Liver (tissue), 9 donors: Measurements from ENCODE around the gene OR2T1. TPM values are rescaled to one million over a fixed set of nuclear protein-coding genes. Genes with fewer than 3 reads are reported as not detected.

Experiments used
- DNase-seq: peaks from one replicate; pipeline ENCODE4 v3.0.0-alpha.2; 2017; ENCODE audit warnings: low spot score
- H3K27ac ChIP-seq, 2 donors: one replicate each; pipeline ENCODE4 v1.7.0; 2013; ENCODE audit warnings: inconsistent platforms in 2 of 2, low read length in 2 of 2, control low read depth in 1 of 2, low read depth in 1 of 2, mild to moderate bottlenecking in 1 of 2
- H3K27me3 ChIP-seq, 4 donors: one replicate each; pipeline versions ENCODE4 v1.6.1 to v1.7.0; 2013; ENCODE audit warnings: low read length in 3 of 4, inconsistent platforms in 1 of 4, mild to moderate bottlenecking in 1 of 4, moderate library complexity in 1 of 4; ENCODE audit not compliant: control insufficient read depth in 4 of 4, insufficient read depth in 4 of 4
- H3K36me3 ChIP-seq, 4 donors: one replicate each; pipeline versions ENCODE4 v1.6.1 to v1.7.0; 2013; ENCODE audit warnings: low read length in 3 of 4, mild to moderate bottlenecking in 3 of 4, low read depth in 1 of 4, moderate library complexity in 1 of 4; ENCODE audit not compliant: control insufficient read depth in 4 of 4, insufficient read depth in 3 of 4
- H3K4me1 ChIP-seq, 4 donors: one replicate each; pipeline versions ENCODE4 v1.6.1 to v1.7.0; 2013; ENCODE audit warnings: low read length in 3 of 4, mild to moderate bottlenecking in 3 of 4, moderate library complexity in 1 of 4; ENCODE audit not compliant: control insufficient read depth in 4 of 4, insufficient read depth in 4 of 4
- H3K4me3 ChIP-seq, 3 donors: one replicate each; pipeline versions ENCODE4 v1.6.1 to v1.7.0; 2013; ENCODE audit warnings: low read length in 3 of 3, control low read depth in 1 of 3, low read depth in 1 of 3, mild to moderate bottlenecking in 1 of 3
- H3K9ac ChIP-seq, 2 donors: one replicate each; pipeline ENCODE4 v1.7.0; 2013; ENCODE audit warnings: low read length in 2 of 2, mild to moderate bottlenecking in 2 of 2, moderate library complexity in 2 of 2, control low read depth in 1 of 2, low read depth in 1 of 2
- H3K9me3 ChIP-seq, 4 donors: one replicate each; pipeline versions ENCODE4 v1.6.1 to v1.7.0; 2013; ENCODE audit warnings: low read length in 3 of 4; ENCODE audit not compliant: control insufficient read depth in 4 of 4
- ATF3 ChIP-seq: IDR thresholded peaks from 2 replicates; pipeline ENCODE4 v1.6.1; 2016; ENCODE audit warnings: antibody characterized with exemption
- CTCF ChIP-seq: fragments of 150-350 bp; IDR thresholded peaks from 2 replicates; pipeline ENCODE4 v1.5.1; 2017; ENCODE audit warnings: improper control_type of control experiment, low read depth, low read length; ENCODE audit not compliant: missing input control
- EGR1 ChIP-seq, 2 donors: IDR thresholded peaks; 2 replicates each; pipeline ENCODE4 v1.6.1; 2016 to 2018; ENCODE audit warnings: antibody characterized with exemption in 2 of 2, low read depth in 2 of 2
- FOXA1 ChIP-seq: IDR thresholded peaks from 2 replicates; pipeline ENCODE4 v1.6.1; 2016; ENCODE audit warnings: antibody characterized with exemption
- FOXA2 ChIP-seq: IDR thresholded peaks from 2 replicates; pipeline ENCODE4 v1.6.1; 2016; ENCODE audit warnings: antibody characterized with exemption
- GABPA ChIP-seq, 2 donors: IDR thresholded peaks in 1 of 2; conservative IDR thresholded peaks in 1 of 2; 2 replicates each; pipeline ENCODE4 v1.6.1; 2016; ENCODE audit warnings: antibody characterized with exemption in 2 of 2, mild to moderate bottlenecking in 1 of 2, moderate library complexity in 1 of 2
- HNF4A ChIP-seq, 2 donors: conservative IDR thresholded peaks; 2 replicates each; pipeline ENCODE4 v1.6.1; 2016; ENCODE audit warnings: antibody characterized with exemption in 2 of 2, mild to moderate bottlenecking in 2 of 2
- JUND ChIP-seq, 2 donors: IDR thresholded peaks; 2 replicates each; pipeline ENCODE4 v1.6.1; 2016; ENCODE audit warnings: antibody characterized with exemption in 2 of 2
- MAX ChIP-seq: IDR thresholded peaks from 2 replicates; pipeline ENCODE4 v1.6.1; 2016; ENCODE audit warnings: antibody characterized with exemption
- NR2F2 ChIP-seq: IDR thresholded peaks from 2 replicates; pipeline ENCODE4 v1.6.1; 2016; ENCODE audit warnings: antibody characterized with exemption
- RAD21 ChIP-seq, 2 donors: IDR thresholded peaks; 2 replicates each; pipeline ENCODE4 v1.6.1; 2016; ENCODE audit warnings: antibody characterized with exemption in 2 of 2, mild to moderate bottlenecking in 2 of 2
- REST ChIP-seq: IDR thresholded peaks from 2 replicates; pipeline ENCODE4 v1.6.1; 2016; ENCODE audit warnings: antibody characterized with exemption, mild to moderate bottlenecking
- RXRA ChIP-seq, 2 donors: IDR thresholded peaks; 2 replicates each; pipeline ENCODE4 v1.6.1; 2017 to 2018; ENCODE audit warnings: antibody characterized with exemption in 2 of 2, mild to moderate bottlenecking in 1 of 2
- SP1 ChIP-seq: IDR thresholded peaks from 2 replicates; pipeline ENCODE4 v1.6.1; 2018; ENCODE audit warnings: antibody characterized with exemption, mild to moderate bottlenecking
- TAF1 ChIP-seq: conservative IDR thresholded peaks from 2 replicates; pipeline ENCODE4 v1.6.1; 2016; ENCODE audit warnings: antibody characterized with exemption, mild to moderate bottlenecking
- YY1 ChIP-seq: IDR thresholded peaks from 2 replicates; pipeline ENCODE4 v1.6.1; 2016; ENCODE audit warnings: antibody characterized with exemption, mild to moderate bottlenecking
- WGBS: extraction: QIAGEN DNeasy Blood & Tissue Kit; methylation state at CpG from one replicate; pipeline ENCODE4 v1.1.7; 2013; 5-methylcytosine and 5-hydroxymethylcytosine counted together
- polyA plus RNA-seq, 2 donors: library from polyadenylated mRNA; stranded (reverse) in 1 of 2; unstranded in 1 of 2; fragments of 200-250 nt in 1 of 2; fragments of >200 nt in 1 of 2; fragmentation: Nextera tagmentation in 1 of 2; extraction: Ambion mirVana in 1 of 2; gene quantifications; one replicate each; pipeline versions ENCODE4 v1.2.1 to v1.2.3, GENCODE V29; 2013 to 2015
- total RNA-seq, 2 donors: library from RNA; depleted of rRNA; stranded (reverse); fragments of >200 nt; gene quantifications; one replicate each; pipeline ENCODE4 v1.2.3, GENCODE V29; 2014
- donor health status: healthy.
- donor health status: healthy.
- donor health status: healthy.
- donor health status: healthy.
- donor health status: healthy.

The OR2T1 gene
- total RNA-seq (not detected), polyA plus RNA-seq (not detected)

GRCh38 chr1:248402748-248403147 is at the start of gene OR2T1:
TSS of gene OR2T1 (plus strand) at chr1:248403048. CDS start at chr1:248406148, 3,100 bp downstream.
- H3K4me1 ChIP-seq: no peaks in the 10 kb centered on the region
- no peaks in the 10 kb centered on the region for H3K9me3 ChIP-seq
- H3K27me3 ChIP-seq: no peaks in the 10 kb centered on the region
- WGBS: 62% methylated on average over 3 of the region's 3 CpGs
- H3K9ac ChIP-seq: no peak within 1 kb of the TSS
- H3K27ac ChIP-seq: no peak within 1 kb of the TSS
- no peak within 1 kb of the TSS for H3K4me3 ChIP-seq
- no peaks in the 10 kb centered on the region for H3K36me3 ChIP-seq
- no peak for DNase-seq
- TF ChIP-seq FOXA1 (no peak), CTCF (no peak), SP1 (no peak), FOXA2 (no peak), MAX (no peak), YY1 (no peak), TAF1 (no peak), NR2F2 (no peak), REST (no peak), GABPA (IDR thresholded peaks at IDR 0.05 in 1 of 2, conservative IDR thresholded peaks at IDR 0.05 in 1 of 2) (no peak), RXRA (IDR thresholded peaks at IDR 0.05) (no peak), JUND (IDR thresholded peaks at IDR 0.05) (no peak), RAD21 (IDR thresholded peaks at IDR 0.05) (no peak), HNF4A (conservative IDR thresholded peaks at IDR 0.05) (no peak)

GRCh38 chr1:248359415-248359814 is 43.4 kb upstream of the OR2T1 start:
- H3K4me3 ChIP-seq: no peak overlapping the region
- no peaks in the 10 kb centered on the region for H3K36me3 ChIP-seq
- 58% methylated on average over 3 of the region's 3 CpGs for WGBS
- no peaks in the 10 kb centered on the region for H3K4me1 ChIP-seq
- H3K9me3 ChIP-seq: no peaks in the 10 kb centered on the region
- H3K27me3 ChIP-seq: peaks cover 0 to 2% (median 0%) of the 10 kb centered on the region in 4 donors
- DNase-seq: no peak
- TF ChIP-seq SP1 (no peak), HNF4A (conservative IDR thresholded peaks at IDR 0.05) (no peak), EGR1 (IDR thresholded peaks at IDR 0.05; ENCODE audit: low read depth in 2 of 2) (no peak), ATF3 (no peak), REST (no peak), RXRA (IDR thresholded peaks at IDR 0.05) (no peak), NR2F2 (no peak), CTCF (no peak), YY1 (no peak), MAX (no peak), RAD21 (IDR thresholded peaks at IDR 0.05) (no peak), FOXA2 (no peak), TAF1 (no peak)
- no peak overlapping the region for H3K9ac ChIP-seq
- H3K27ac ChIP-seq: no peak overlapping the region
